Vagina (tissue), 2 donors: ENCODE data around the gene DLG2.

Experiments
- CTCF ChIP-seq, 3 experiments: fragments of 450-650 bp in 2 of 3; fragments of 200-600 bp in 1 of 3; sonication (generic) in 1 of 3; IDR thresholded peaks; one replicate each; pipeline ENCODE4 v1.5.1; 2017 to 2019; ENCODE audit warnings: antibody characterized with exemption in 3 of 3, mild to moderate bottlenecking in 2 of 3, moderate library complexity in 2 of 3
- POLR2A ChIP-seq, 2 donors: fragments of 450-650 bp; IDR thresholded peaks; one replicate each; pipeline ENCODE4 v1.6.1; 2017; ENCODE audit warnings: antibody characterized with exemption in 2 of 2, mild to moderate bottlenecking in 2 of 2, moderate library complexity in 2 of 2
- POLR2AphosphoS5 ChIP-seq, 2 donors: sonication (generic); formaldehyde crosslinking; IDR thresholded peaks; one replicate each; pipeline ENCODE4 v1.9.0; 2017; ENCODE audit warnings: antibody characterized with exemption in 2 of 2, mild to moderate bottlenecking in 2 of 2, low read depth in 1 of 2; ENCODE audit not compliant: insufficient read depth in 1 of 2

- TF ChIP-seq POLR2A (IDR thresholded peaks at IDR 0.05) (no peak), CTCF (IDR thresholded peaks at IDR 0.05) (no peak), POLR2AphosphoS5 (IDR thresholded peaks at IDR 0.05; ENCODE audit: insufficient read depth in 1 of 2, low read depth in 1 of 2) (no peak)
Measured at GRCh38 chr11:83639995-83640758, 1987.0 kb downstream of the DLG2 start.
